Lower lobe of right lung (tissue), 2 donors: ENCODE results near the gene LYPD5. TPM values are rescaled to one million over a fixed set of nuclear protein-coding genes. Genes with fewer than 3 reads are reported as not detected.
"Not testable (repeated sequence)": the region's sequence is repeated elsewhere in the genome, so short reads cannot be mapped to it uniquely, and the experiment has no call there.

Source experiments
- ATAC-seq, 2 donors: fragments of 200-7000 bp; cut with Tn5 transposase; one replicate each; pipeline ENCODE4 v1.9.1; 2020 to 2022; ENCODE audit warnings: mild to moderate bottlenecking in 2 of 2, moderate library complexity in 2 of 2
- DNase-seq: peaks from one replicate; pipeline ENCODE4 v3.0.0-alpha.2; 2020
- H3K27ac ChIP-seq: fragments of 200-600 bp; one replicate; pipeline ENCODE4 v1.8.0; 2022
- H3K27me3 ChIP-seq: fragments of 200-600 bp; one replicate; pipeline ENCODE4 v1.8.0; 2022; ENCODE audit warnings: low read depth
- H3K36me3 ChIP-seq: fragments of 200-600 bp; one replicate; pipeline ENCODE4 v1.8.0; 2022; ENCODE audit warnings: mild to moderate bottlenecking
- H3K4me1 ChIP-seq: fragments of 200-600 bp; one replicate; pipeline ENCODE4 v1.8.0; 2022
- H3K4me3 ChIP-seq: fragments of 200-600 bp; one replicate; pipeline ENCODE4 v1.8.0; 2022; ENCODE audit warnings: mild to moderate bottlenecking
- H3K9me3 ChIP-seq: fragments of 200-600 bp; one replicate; pipeline ENCODE4 v1.8.0; 2022
- CTCF ChIP-seq: fragments of 200-600 bp; IDR thresholded peaks from one replicate; pipeline ENCODE4 v1.8.0; 2022; ENCODE audit warnings: antibody characterized with exemption, mild to moderate bottlenecking
- intact Hi-C: fragments of 100-400 bp; cut with DNase I; formaldehyde crosslinking; loops from one replicate; pipeline ENCODE4 v1.11.0; 2022
- total RNA-seq: library from RNA; stranded (reverse); fragmentation: NEBNext Ultra II Directional; extraction: Animal tissue kit (Norgen Biotek cat#: 25700); gene quantifications from one replicate; pipeline ENCODE4 v1.2.1, GENCODE V29; 2021
- donor health status: DM: no; HTN: yes; CAD: no; lungs with severe emphysema.

LYPD5 gene
- total RNA-seq, 1 donor from 2014 or later: 7.5 TPM

- Histone ChIP-seq H3K4me3 (peak overlapping the region; percentile 1), H3K36me3 (no peaks in the 10 kb centered on the region), H3K9me3 (no peaks in the 10 kb centered on the region), H3K27ac (peak overlapping the region; percentile 18), H3K4me1 (peaks cover 35% of the 10 kb centered on the region), H3K27me3 (peaks cover 6% of the 10 kb centered on the region)
- DNase-seq: peak; percentile 78
- ATAC-seq: peak in 1 of 2 donors; percentile 24
- intact Hi-C loops: no loop called here
- TF ChIP-seq CTCF: no peak
Measured at GRCh38 chr19:43779147-43779819, 23.0 kb downstream of the LYPD5 start.

- intact Hi-C loops: no loop called here
- peak overlapping the region; percentile 18 for H3K27ac ChIP-seq
- no peaks in the 10 kb centered on the region for H3K36me3 ChIP-seq
- peaks cover 35% of the 10 kb centered on the region for H3K4me1 ChIP-seq
- no peak for DNase-seq
- no peak for TF ChIP-seq CTCF
- H3K27me3 ChIP-seq: peaks cover 6% of the 10 kb centered on the region
- H3K9me3 ChIP-seq: no peaks in the 10 kb centered on the region
- ATAC-seq: no peak
- peak overlapping the region; percentile 1 for H3K4me3 ChIP-seq
Measured at GRCh38 chr19:43778651-43779050, 23.6 kb downstream of the LYPD5 start.

GRCh38 chr19:43777163-43777695 lies 25.0 kb downstream of the LYPD5 start:
- Histone ChIP-seq H3K9me3 (no peaks in the 10 kb centered on the region), H3K27ac (peak overlapping the region; percentile 8), H3K36me3 (no peaks in the 10 kb centered on the region), H3K4me1 (peaks cover 35% of the 10 kb centered on the region), H3K27me3 (no peaks in the 10 kb centered on the region), H3K4me3 (no peak overlapping the region)
- no peak for TF ChIP-seq CTCF
- no peak for DNase-seq
- ATAC-seq: no peak
- intact Hi-C loops: no loop called here

- H3K36me3 ChIP-seq: no peaks in the 10 kb centered on the region
- no peaks in the 10 kb centered on the region for H3K27me3 ChIP-seq
- DNase-seq: no peak
- TF ChIP-seq CTCF: no peak
- no peak overlapping the region for H3K27ac ChIP-seq
- H3K9me3 ChIP-seq: no peaks in the 10 kb centered on the region
- no peak for ATAC-seq
- intact Hi-C loops: no loop called here
- peaks cover 35% of the 10 kb centered on the region for H3K4me1 ChIP-seq
- no peak overlapping the region for H3K4me3 ChIP-seq
Measured at GRCh38 chr19:43776286-43776685, 26.0 kb downstream of the LYPD5 start.

GRCh38 chr19:43775299-43775890 lies 26.9 kb downstream of the LYPD5 start:
- no peak for TF ChIP-seq CTCF
- ATAC-seq (no peak), DNase-seq (no peak)
- Histone ChIP-seq H3K9me3 (no peaks in the 10 kb centered on the region), H3K36me3 (no peaks in the 10 kb centered on the region), H3K4me1 (peaks cover 35% of the 10 kb centered on the region), H3K27me3 (no peaks in the 10 kb centered on the region), H3K4me3 (no peak overlapping the region), H3K27ac (no peak overlapping the region)
- intact Hi-C loops: no loop called here

- H3K9me3 ChIP-seq, intact Hi-C loops, DNase-seq, H3K27me3 ChIP-seq, H3K27ac ChIP-seq, H3K36me3 ChIP-seq: not testable (repeated sequence)
- H3K4me1 ChIP-seq: peaks cover 33% of the 10 kb centered on the region
- H3K4me3 ChIP-seq: peak overlapping the region; percentile 35
- peak in 1 of 2 donors; percentile 2 for ATAC-seq
Measured at GRCh38 chr19:43774940-43775258, 27.3 kb downstream of the LYPD5 start.
